NCI-H187 (cell line): ENCODE results near the gene MTF2.
"Not testable (repeated sequence)": the region's sequence is repeated elsewhere in the genome, so short reads cannot be mapped to it uniquely, and the experiment has no call there.

Source experiments
- DNase-seq, 2 experiments: peaks; one replicate each; lab custom pipeline; 2025; lab: John Stamatoyannopoulos, UW

The MTF2 gene

GRCh38 chr1:93143136-93143535, 64.1 kb downstream of the MTF2 start:
- no peak for DNase-seq

- no peak for DNase-seq
Observed at GRCh38 chr1:93143769-93144168, 64.7 kb downstream of the MTF2 start.

GRCh38 chr1:93148001-93148400, 68.9 kb downstream of the MTF2 start:
- DNase-seq = no peak

DNA sequence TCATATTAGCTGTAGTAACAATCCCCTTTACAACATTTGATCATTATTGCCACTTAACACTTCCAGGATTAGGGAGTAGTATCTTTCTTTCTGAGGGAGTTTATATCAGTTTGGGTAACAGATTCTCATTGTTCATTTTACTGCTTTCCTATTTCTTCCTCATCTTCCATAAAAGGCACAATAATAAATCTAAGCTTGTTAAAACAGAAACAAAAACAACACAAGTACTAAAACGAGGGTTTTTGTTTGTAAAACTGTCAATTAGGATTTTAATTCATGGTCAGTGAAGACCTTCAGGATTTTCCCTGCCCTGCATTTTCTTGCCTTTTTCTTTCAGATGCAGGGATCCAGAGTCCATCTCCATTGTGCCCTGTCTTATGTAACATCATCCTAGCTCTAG, 71.6 kb downstream of the MTF2 start:
- no peak for DNase-seq

GRCh38 chr1:93151474-93151873, 72.4 kb downstream of the MTF2 start:
- no peak for DNase-seq

GRCh38 chr1:93152835-93153234, 73.8 kb downstream of the MTF2 start:
- DNase-seq = no peak

DNA sequence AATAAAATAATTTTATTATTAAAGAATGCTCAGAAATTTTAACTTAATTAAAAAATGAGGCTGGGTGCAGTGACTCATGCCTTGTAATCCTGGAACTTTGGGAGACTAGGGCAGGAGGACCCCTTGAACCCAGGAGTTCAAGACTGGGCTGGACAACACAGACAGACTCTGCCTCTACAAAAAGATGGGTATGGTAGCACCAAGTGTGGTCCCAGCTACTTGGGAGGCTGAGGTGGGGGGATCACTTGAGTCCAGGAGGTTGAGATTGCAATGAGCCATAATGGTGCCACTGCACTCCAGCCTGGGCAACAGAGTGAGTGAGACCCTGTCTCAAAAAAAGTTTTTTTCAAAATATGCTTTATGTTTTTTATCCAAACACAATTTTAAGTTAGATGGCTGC, 75.8 kb downstream of the MTF2 start:
- DNase-seq = no peak

- DNase-seq = no peak
Observed at GRCh38 chr1:93155335-93155734, 76.3 kb downstream of the MTF2 start.

- no peak for DNase-seq
Observed at GRCh38 chr1:93159337-93159736, 80.3 kb downstream of the MTF2 start.

DNA sequence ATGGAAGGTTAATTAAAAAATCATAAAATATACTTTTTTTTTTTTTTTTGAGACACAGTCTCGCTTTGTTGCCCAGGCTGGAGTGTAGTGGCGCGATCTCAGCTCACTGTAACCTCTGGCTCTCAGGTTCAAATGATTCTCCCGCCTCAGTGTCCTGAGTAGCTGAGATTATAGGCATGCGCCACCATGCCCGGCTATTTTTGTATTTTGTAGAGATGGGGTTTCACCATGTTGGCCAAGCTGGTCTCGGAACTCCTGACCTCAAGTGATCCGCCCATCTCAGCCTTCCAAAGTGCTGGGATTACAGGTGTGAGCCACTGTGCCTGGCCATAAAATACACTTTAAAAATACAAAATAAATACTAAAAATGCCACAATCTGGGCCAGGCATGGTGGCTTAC, 84.2 kb downstream of the MTF2 start:
- DNase-seq = not testable (repeated sequence)

GRCh38 chr1:93164816-93165215, 85.7 kb downstream of the MTF2 start:
- DNase-seq = no peak

DNA sequence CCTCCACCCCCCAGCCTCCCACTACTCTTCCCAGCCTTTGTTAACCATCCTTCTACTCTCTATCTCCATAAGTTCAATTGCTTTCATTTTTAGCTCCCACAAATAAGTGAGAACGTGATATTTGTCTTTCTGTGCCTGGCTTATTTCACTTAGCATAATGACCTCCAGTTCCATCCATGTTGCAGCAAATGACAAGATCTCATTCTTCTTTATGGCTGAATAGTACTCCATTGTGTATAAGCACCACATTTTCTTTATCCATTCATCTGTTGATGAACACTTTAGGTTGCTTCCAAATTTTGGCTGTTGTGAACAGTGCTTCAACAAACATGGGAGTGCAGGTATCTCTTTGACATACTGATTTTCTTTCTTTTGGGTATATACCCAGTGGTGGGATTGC, 86.8 kb downstream of the MTF2 start:
- DNase-seq = not testable (repeated sequence)

DNA sequence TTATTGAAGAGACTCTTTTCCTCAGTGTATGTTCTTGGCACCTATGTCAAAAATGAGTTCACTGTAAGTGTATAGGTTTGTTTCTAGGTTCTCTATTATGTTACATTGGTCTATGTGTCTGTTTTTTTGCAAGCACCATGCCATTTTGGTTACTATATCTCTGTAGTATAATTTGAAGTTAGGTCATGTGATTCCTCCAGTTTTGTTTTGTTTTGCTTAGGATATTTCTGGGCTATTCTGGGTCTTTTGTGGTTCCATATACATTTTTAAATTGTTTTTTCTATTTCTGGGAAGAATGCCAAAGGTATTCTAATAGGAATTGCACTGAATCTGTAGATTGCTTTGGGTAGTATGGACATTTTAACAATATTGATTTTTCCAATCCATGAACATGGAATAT, 87.9 kb downstream of the MTF2 start:
- no peak for DNase-seq

GRCh38 chr1:93170141-93170678, 91.1 kb downstream of the MTF2 start:
- not testable (repeated sequence) for DNase-seq

DNA sequence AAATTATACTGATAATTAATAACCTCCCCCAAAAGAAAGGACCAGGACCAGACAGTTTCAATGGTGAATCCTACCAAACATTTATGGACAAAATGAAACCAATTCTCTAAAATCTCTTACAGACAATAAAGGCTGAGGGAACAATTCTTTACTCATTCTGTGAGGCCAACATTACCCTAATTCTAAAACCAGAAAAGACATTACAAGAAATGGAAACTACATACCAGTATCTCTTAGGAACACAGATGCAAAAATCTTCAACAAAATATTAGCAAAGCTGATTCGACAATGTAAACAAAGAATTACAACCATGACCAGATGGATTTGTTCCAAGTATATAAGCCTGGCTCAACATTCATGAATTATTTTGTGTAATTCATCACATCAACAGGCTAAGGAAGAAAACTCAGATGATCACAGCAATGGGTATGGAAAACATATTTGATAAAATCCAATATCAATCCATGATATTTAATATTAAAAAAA, 92.5 kb downstream of the MTF2 start:
- DNase-seq = no peak

DNA sequence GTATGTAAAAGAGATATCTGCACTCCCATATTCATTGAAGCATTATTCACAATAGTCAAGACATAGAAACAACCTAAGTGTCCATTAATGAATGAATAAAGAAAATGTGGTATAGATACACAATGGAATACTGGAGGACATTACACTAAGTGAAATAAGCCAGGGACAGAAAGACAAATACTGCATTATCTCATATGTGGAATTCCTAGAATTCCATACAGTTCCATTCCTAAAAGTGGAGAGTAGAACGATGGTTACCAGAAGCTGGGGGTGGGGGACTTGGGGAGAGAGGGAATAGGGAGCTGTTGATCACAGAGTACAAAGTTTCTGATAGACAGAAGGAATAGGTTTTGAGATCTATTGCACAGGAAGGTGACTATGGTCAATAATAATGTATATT, 93.7 kb downstream of the MTF2 start:
- no peak for DNase-seq

DNA sequence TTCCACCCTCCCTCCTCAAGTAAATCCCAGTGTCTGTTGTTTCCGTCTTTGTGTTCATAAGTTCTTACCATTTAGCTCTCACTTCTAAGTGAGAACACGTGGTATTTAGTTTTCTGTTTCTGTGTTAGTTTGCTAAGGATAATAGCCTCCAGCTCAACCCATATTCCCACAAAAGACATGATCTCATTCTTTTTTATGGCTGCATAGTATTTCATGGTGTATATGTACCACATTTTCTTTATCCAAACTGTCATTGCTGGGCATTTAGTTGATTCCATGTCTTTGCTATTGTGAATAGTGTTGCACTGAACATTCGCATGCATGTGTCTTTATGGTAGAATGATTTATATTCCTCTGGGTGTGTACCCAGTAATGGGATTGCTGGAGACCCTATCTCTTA, 95.6 kb downstream of the MTF2 start:
- not testable (repeated sequence) for DNase-seq

GRCh38 chr1:93177991-93178390, 98.9 kb downstream of the MTF2 start:
- DNase-seq = no peak

DNA sequence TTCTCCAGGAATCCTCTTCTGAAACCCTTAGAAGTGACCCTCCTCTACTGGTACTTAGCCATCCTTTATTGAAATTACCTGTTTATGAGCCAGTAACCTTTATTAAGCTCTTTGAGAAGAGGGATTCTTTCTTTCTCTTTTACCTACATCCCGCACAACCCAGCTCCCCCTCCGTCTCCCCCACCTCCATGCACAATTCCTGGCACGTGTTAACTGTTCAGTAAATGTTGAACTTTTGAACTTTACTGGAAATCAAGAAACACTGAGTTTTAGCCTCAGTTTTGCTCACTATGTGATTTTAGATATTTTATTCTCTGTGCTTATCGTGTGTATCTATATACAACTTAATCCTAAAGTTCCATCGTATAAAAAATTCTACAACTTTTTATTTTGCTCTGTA, 99.3 kb downstream of the MTF2 start:
- DNase-seq = no peak

DNA sequence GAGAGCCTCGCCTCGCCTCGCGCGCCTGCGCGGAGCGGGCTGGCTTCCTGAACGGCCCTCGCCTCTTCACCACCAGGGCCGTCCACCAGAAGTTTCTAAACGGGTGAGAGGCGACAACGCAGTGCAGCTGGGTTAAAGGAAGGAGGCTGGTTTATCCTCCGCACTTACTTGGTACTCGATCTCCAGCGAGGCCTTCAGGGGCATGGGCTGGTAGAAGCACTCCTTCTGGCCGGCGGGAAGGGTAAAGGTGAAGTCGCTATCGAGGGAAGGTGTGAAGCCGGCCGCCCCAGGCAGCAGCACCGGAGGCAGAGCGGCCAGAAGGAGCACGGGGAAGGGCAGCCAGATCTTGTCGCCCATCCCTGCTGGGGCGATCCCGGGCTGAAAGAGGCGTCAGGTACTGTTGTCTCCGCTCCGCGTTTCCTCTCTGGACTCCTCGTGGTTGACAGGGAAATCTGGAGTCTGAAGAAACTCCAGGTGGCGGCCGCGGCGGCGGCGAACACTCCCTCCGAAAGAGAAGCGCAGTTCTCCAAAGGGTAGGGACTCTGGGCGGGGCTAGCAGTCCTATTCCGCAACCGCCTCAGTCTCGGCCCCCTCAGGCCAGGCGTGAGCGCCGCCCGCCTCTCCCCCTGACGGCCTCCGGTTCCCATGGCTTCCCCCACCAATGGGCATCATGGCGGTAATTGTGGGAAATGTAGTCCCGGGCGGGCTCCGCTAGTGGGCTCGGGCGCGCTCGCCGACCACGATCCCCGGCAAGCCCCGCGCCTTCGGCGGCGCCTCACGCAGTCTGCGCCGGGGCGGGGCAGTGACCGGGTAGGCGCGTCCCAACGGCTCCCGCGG, 101.0 kb downstream of the MTF2 start, which contains the start of gene TMED5:
Gene TMED5 (minus strand): TSS at position 528 of the 837 bp plus-strand sequence. CDS start 171 bp downstream, at position 357.
- peak; percentile 89 to 95 for DNase-seq

DNA sequence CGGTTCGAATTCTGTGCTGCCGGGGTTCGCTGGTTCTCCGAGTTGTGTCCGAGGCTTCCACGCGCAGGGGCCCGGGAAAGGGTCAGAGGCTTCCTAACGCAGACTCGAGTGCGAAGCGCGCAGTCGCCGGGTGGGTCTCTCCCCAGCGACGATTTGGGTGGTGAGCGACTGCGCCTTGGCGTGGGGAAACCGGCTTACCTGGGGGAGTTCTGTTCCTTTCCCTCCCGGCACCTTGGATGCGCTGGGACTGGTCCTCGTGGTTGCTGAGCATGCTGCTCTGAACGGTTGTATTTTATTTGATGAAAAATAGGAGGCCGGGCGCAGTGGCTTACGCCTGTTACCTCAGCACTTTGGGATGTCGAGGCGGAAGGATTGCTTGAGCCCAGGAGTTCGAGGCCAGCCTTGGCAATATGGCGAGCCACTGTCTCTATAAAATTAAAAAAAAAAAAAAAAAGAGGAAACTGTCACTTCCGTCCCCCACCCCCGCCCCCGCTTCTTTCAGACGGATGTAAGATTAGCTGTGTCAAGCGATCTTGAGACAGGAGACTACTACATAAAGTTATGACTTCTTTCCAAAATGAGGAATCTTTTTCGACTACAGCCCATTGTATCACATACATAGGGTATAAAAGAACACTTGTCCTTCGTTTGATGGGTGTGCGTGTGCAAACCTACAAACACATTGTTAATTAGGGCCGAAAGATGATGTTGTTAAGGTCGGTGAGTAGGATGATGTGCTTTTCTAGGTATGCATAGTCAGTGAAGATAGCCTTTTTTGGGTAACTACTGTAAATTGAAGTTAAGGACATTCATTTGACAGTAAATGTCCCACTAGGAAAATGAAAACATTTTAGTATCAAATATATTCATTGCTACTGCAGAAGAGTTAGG, 101.9 kb downstream of the MTF2 start, which contains the start of gene CCDC18:
Gene CCDC18 (plus strand): TSS at position 2 of the 891 bp plus-strand sequence. CDS start 2,638 bp downstream, outside the sequence.
- no peak for DNase-seq

GRCh38 chr1:93186667-93187066, 107.6 kb downstream of the MTF2 start:
- no peak for DNase-seq
